SK-N-SH treated with all-trans-retinoic acid at 6 μM for 48 hours (cell line): ENCODE results near the gene ADD3.

ENCODE experiments used
- ATAC-seq: fragments of 200-7000 bp; cut with Tn5 transposase; 3 replicates; pipeline ENCODE4 v1.9.1; 2020; ENCODE audit warnings: mild to moderate bottlenecking, moderate library complexity
- ARNTL ChIP-seq: fragments of 450-650 bp; formaldehyde crosslinking; IDR thresholded peaks from 2 replicates; pipeline ENCODE4 v1.5.0; 2020; ENCODE audit warnings: low read depth, mild to moderate bottlenecking, moderate library complexity, borderline replicate concordance
- BACH2 ChIP-seq: fragments of 250-450 bp; sonication (Bioruptor Pico); IDR thresholded peaks from 2 replicates; pipeline ENCODE4 v1.9.0; 2021; ENCODE audit warnings: mild to moderate bottlenecking, borderline replicate concordance
- CSDC2 ChIP-seq: fragments of 250-450 bp; sonication (Bioruptor Pico); IDR thresholded peaks from 2 replicates; pipeline ENCODE4 v1.5.0; 2020; ENCODE audit warnings: mild to moderate bottlenecking, moderate library complexity
- ESRRG ChIP-seq: fragments of 250-450 bp; sonication (Bioruptor Pico); IDR thresholded peaks from 2 replicates; pipeline ENCODE4 v1.6.1; 2021; ENCODE audit warnings: mild to moderate bottlenecking
- GLIS3 ChIP-seq: fragments of 250-450 bp; sonication (Bioruptor Pico); IDR thresholded peaks from 2 replicates; pipeline ENCODE4 v1.5.0; 2020; ENCODE audit warnings: mild to moderate bottlenecking, moderate library complexity
- OSR1 ChIP-seq: fragments of 250-450 bp; sonication (Bioruptor Pico); IDR thresholded peaks from 2 replicates; pipeline ENCODE4 v1.8.0; 2022; ENCODE audit warnings: moderate library complexity, mild to moderate bottlenecking, inconsistent platforms
- PPARA ChIP-seq: fragments of 250-450 bp; sonication (Bioruptor Pico); IDR thresholded peaks from 2 replicates; pipeline ENCODE4 v1.5.0; 2020; ENCODE audit warnings: mild to moderate bottlenecking, borderline replicate concordance
- RARB ChIP-seq: fragments of 250-450 bp; sonication (Bioruptor Pico); IDR thresholded peaks from 2 replicates; pipeline ENCODE4 v1.8.0; 2021; ENCODE audit warnings: mild to moderate bottlenecking, moderate library complexity
- SNAI2 ChIP-seq: fragments of 250-450 bp; sonication (Bioruptor Pico); IDR thresholded peaks from 2 replicates; pipeline ENCODE4 v1.5.0; 2020; ENCODE audit warnings: mild to moderate bottlenecking, moderate library complexity
- TCF4 ChIP-seq: fragments of 250-450 bp; sonication (Bioruptor Pico); IDR thresholded peaks from 2 replicates; pipeline ENCODE4 v1.8.0; 2021; ENCODE audit warnings: mild to moderate bottlenecking, moderate library complexity, borderline replicate concordance
- TOX ChIP-seq: fragments of 250-450 bp; sonication (Bioruptor Pico); IDR thresholded peaks from 2 replicates; pipeline ENCODE4 v1.8.0; 2021; ENCODE audit warnings: mild to moderate bottlenecking, moderate library complexity, borderline replicate concordance
- ZC3H10 ChIP-seq: fragments of 250-450 bp; sonication (Bioruptor Pico); IDR thresholded peaks from 2 replicates; pipeline ENCODE4 v1.5.1; 2021; ENCODE audit warnings: mild to moderate bottlenecking, moderate library complexity
- ZFP3 ChIP-seq: fragments of 250-450 bp; sonication (Bioruptor Pico); IDR thresholded peaks from 2 replicates; pipeline ENCODE4 v1.5.0; 2020; ENCODE audit warnings: mild to moderate bottlenecking, moderate library complexity
- ZFP30 ChIP-seq: fragments of 450-650 bp; formaldehyde crosslinking; IDR thresholded peaks from 2 replicates; pipeline ENCODE4 v1.5.0; 2022; ENCODE audit warnings: mild to moderate bottlenecking, moderate library complexity
- ZNF565 ChIP-seq: fragments of 450-650 bp; formaldehyde crosslinking; conservative IDR thresholded peaks from 2 replicates; pipeline ENCODE4 v1.5.0; 2020; ENCODE audit warnings: low read depth, mild to moderate bottlenecking, moderate library complexity
- ZNF70 ChIP-seq: fragments of 450-650 bp; formaldehyde crosslinking; IDR thresholded peaks from 2 replicates; pipeline ENCODE4 v1.5.0; 2020; ENCODE audit warnings: mild to moderate bottlenecking, moderate library complexity
- ZNF8 ChIP-seq: fragments of 450-650 bp; formaldehyde crosslinking; IDR thresholded peaks from 2 replicates; pipeline ENCODE4 v1.5.0; 2020; ENCODE audit warnings: mild to moderate bottlenecking, moderate library complexity
- TF ChIP-seq, protein P1 (sequence below): fragments of 250-450 bp; sonication (Bioruptor Pico); IDR thresholded peaks from 2 replicates; pipeline ENCODE4 v1.8.0; 2020; ENCODE audit warnings: mild to moderate bottlenecking, moderate library complexity, borderline replicate concordance
- TF ChIP-seq, protein P2 (sequence below): fragments of 250-450 bp; sonication (Bioruptor Pico); IDR thresholded peaks from 2 replicates; pipeline ENCODE4 v1.5.1; 2020; ENCODE audit warnings: low read depth, mild to moderate bottlenecking, moderate library complexity
- TF ChIP-seq, protein P3 (sequence below): fragments of 250-450 bp; sonication (Bioruptor Pico); IDR thresholded peaks from 2 replicates; pipeline ENCODE4 v1.8.0; 2021; ENCODE audit warnings: low read depth, mild to moderate bottlenecking, moderate library complexity, borderline replicate concordance

Gene ADD3

DNA sequence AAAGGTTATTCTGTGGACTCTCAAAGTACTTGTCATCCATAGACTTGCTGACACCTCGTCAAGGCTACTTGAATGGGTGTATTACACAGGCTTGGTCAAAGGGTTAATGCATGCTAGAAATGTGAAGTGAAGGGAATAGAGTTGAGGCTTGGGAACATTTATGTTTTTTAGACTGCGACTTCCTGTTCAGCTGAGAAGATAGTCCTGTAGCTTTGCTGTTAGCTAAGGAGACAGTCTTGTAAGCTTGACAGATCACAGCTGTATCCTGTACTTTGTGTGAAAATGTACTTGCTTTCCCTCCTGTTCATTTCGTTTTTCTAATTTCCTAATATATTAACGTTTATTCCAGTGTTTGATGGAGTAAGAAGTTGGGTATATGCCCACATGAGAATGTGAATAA, 52.1 kb downstream of the ADD3 start:
- TF ChIP-seq ZC3H10 (CRISPR knock-in tag), result no peak
- no peak for TF ChIP-seq ZFP30 (CRISPR knock-in tag)
- TF ChIP-seq TCF4 (CRISPR knock-in tag), result no peak
- TF ChIP-seq ZNF70 (CRISPR knock-in tag), result no peak
- TF ChIP-seq ZFP3 (CRISPR knock-in tag), result no peak
- no peak for TF ChIP-seq CSDC2 (CRISPR knock-in tag)
- no peak for TF ChIP-seq GLIS3 (CRISPR knock-in tag)
- TF ChIP-seq ARNTL (CRISPR knock-in tag), result no peak
- no peak for TF ChIP-seq BACH2
- no peak for TF ChIP-seq SNAI2 (CRISPR knock-in tag)
- no peak for ATAC-seq

DNA sequence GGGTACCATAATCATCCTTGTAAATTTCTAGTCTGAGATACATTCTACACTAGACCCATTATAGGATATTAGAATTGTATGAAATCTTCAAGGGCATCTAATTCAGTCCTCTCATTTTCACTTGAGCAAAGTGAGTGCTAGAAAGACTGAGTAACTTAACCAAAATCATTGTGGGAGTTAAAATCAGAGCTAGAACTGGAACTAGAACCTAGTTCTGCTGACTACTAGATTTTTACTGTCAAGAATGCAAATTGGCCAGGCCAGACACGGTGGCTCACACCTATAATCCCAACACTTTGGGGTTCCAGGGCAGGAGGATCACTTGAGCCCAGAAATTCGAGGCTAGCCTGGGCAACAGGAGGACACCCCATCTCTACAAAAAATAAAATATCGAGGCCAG, 53.9 kb downstream of the ADD3 start:
- no peak for TF ChIP-seq ARNTL (CRISPR knock-in tag)
- TF ChIP-seq ZNF8 (CRISPR knock-in tag), result no peak
- no peak for TF ChIP-seq RARB (CRISPR knock-in tag)
- TF ChIP-seq TOX (CRISPR knock-in tag), result no peak
- TF ChIP-seq TCF4 (CRISPR knock-in tag), result no peak
- TF ChIP-seq, all 23 proteins: peak for 0
- no peak for ATAC-seq

DNA sequence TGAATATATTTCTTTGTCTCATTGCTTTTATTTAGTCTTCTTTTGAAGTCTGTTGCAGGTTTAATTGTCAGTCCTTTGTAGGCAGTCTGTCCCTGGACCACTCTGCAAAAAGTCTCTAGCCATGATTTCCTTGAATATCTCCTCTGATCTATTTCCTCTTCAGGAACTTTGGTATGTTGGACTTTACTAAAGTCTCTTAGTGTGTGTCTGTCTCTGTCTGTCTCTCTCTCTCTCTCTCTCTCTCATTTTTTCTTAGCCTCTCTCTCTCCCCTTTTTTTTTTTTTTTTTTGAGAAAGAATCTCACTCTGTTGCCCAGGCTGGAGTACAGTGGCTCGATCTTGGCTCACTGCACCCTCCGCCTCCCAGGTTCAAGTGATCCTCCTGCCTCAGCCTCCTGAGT, 57.5 kb downstream of the ADD3 start:
- no peak for ATAC-seq
- TF ChIP-seq PPARA (CRISPR knock-in tag) (no peak), CSDC2 (CRISPR knock-in tag) (no peak), SNAI2 (CRISPR knock-in tag) (no peak), ZFP3 (CRISPR knock-in tag) (no peak), RARB (CRISPR knock-in tag) (no peak), ZNF565 (CRISPR knock-in tag) (no peak), ZFP30 (CRISPR knock-in tag) (no peak), TCF4 (CRISPR knock-in tag) (no peak), ESRRG (CRISPR knock-in tag) (no peak), ZNF8 (CRISPR knock-in tag) (no peak), ZC3H10 (CRISPR knock-in tag) (no peak), TOX (CRISPR knock-in tag) (no peak), OSR1 (CRISPR knock-in tag) (no peak), GLIS3 (CRISPR knock-in tag) (no peak)
- TF ChIP-seq, protein P1, sequence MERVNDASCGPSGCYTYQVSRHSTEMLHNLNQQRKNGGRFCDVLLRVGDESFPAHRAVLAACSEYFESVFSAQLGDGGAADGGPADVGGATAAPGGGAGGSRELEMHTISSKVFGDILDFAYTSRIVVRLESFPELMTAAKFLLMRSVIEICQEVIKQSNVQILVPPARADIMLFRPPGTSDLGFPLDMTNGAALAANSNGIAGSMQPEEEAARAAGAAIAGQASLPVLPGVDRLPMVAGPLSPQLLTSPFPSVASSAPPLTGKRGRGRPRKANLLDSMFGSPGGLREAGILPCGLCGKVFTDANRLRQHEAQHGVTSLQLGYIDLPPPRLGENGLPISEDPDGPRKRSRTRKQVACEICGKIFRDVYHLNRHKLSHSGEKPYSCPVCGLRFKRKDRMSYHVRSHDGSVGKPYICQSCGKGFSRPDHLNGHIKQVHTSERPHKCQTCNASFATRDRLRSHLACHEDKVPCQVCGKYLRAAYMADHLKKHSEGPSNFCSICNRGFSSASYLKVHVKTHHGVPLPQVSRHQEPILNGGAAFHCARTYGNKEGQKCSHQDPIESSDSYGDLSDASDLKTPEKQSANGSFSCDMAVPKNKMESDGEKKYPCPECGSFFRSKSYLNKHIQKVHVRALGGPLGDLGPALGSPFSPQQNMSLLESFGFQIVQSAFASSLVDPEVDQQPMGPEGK (CRISPR knock-in tag), result no peak
- TF ChIP-seq, protein P2, sequence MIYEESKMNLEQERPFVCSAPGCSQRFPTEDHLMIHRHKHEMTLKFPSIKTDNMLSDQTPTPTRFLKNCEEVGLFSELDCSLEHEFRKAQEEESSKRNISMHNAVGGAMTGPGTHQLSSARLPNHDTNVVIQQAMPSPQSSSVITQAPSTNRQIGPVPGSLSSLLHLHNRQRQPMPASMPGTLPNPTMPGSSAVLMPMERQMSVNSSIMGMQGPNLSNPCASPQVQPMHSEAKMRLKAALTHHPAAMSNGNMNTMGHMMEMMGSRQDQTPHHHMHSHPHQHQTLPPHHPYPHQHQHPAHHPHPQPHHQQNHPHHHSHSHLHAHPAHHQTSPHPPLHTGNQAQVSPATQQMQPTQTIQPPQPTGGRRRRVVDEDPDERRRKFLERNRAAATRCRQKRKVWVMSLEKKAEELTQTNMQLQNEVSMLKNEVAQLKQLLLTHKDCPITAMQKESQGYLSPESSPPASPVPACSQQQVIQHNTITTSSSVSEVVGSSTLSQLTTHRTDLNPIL (CRISPR knock-in tag), result no peak
- TF ChIP-seq, all 23 proteins: peak for 0

DNA sequence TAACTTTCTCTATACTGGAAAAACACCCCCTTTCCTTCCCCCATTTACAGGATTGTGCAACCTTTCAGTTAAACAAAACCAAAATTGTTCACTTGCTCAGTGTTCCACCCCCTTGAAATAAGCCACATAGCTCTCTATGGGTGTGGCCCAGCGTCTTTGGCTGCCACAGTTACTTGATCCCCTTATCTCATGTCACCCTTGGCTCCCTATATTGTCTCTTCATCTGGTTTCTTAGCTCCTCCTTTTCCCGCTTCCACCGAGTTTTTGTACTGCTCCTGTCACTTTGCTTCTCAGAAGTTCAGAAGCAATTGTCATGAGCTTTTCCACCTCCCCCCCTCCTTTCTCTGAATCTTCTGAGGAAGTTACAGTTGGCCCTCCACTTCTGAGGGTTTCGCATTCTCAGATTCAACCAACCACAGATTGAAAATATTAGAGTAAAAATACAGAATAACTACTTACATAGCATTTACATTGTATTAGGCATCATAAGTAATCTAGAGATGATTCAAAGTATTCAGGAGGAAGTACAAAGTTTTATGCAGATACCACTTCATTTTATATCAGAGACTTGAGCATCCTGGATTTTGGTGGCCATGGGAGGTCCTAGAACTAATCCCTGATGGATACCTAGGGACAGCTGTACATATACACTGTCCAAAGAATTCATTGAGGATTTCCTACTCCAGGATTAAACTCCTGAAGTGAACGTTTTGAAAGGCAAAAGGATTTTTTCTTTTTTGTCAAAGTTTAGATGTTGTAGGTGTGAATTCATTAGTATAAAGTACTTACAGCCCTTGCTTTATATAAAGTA, 60.4 kb downstream of the ADD3 start:
- TF ChIP-seq GLIS3 (CRISPR knock-in tag), result no peak
- TF ChIP-seq, protein P3, sequence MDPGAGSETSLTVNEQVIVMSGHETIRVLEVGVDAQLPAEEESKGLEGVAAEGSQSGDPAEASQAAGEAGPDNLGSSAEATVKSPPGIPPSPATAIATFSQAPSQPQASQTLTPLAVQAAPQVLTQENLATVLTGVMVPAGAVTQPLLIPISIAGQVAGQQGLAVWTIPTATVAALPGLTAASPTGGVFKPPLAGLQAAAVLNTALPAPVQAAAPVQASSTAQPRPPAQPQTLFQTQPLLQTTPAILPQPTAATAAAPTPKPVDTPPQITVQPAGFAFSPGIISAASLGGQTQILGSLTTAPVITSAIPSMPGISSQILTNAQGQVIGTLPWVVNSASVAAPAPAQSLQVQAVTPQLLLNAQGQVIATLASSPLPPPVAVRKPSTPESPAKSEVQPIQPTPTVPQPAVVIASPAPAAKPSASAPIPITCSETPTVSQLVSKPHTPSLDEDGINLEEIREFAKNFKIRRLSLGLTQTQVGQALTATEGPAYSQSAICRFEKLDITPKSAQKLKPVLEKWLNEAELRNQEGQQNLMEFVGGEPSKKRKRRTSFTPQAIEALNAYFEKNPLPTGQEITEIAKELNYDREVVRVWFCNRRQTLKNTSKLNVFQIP (CRISPR knock-in tag), result no peak
- no peak for TF ChIP-seq PPARA (CRISPR knock-in tag)
- no peak for TF ChIP-seq ZFP3 (CRISPR knock-in tag)
- ATAC-seq, result no peak

DNA sequence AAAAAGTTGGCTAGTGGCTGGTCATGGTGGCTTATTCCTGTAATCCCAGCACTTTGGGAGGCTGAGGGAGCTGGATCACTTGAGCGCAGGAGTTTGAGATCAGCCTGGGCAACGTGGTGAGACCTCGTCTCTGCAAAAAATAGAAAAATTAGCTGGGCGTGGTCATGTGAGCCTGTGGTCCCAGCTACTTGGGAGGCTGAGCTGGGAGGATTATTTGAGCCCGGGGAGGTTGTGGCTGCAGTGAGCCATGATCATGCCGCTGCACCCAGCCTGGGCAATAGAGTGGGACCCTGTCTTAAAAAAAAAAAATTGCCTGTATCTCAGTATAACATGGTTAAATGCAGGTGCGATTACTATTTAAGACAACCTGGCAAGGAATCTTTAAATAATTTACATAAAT, 61.0 kb downstream of the ADD3 start:
- no peak for ATAC-seq
- TF ChIP-seq ZNF8 (CRISPR knock-in tag) (no peak), ZFP30 (CRISPR knock-in tag) (no peak), GLIS3 (CRISPR knock-in tag) (no peak), CSDC2 (CRISPR knock-in tag) (no peak)
